Upper lobe of left lung (tissue), 4 donors: ENCODE measurements around the gene PSMC4.

Experiments used
- EP300 ChIP-seq, 4 donors: sonication (generic); formaldehyde crosslinking; IDR thresholded peaks; one replicate each; pipeline ENCODE4 v1.5.1; 2017; ENCODE audit warnings: antibody characterized with exemption in 4 of 4, control low read depth in 2 of 4
- POLR2A ChIP-seq, 4 donors: fragments of 450-650 bp; IDR thresholded peaks; one replicate each; pipeline ENCODE4 v1.5.1; 2016 to 2017; ENCODE audit warnings: antibody characterized with exemption in 4 of 4, mild to moderate bottlenecking in 2 of 4

- TF ChIP-seq POLR2A (IDR thresholded peaks at IDR 0.05), result no peak
- no peak for TF ChIP-seq EP300 (IDR thresholded peaks at IDR 0.05)
Observed at GRCh38 chr19:39924952-39925351, 46.0 kb upstream of the PSMC4 start.
